HL-60 (cell line): ENCODE measurements around the gene SMIM5.

ENCODE experiments used
- DNase-seq, 2 experiments: peaks; one replicate each; pipeline ENCODE4 v3.0.0-alpha.2; 2010 to 2020; ENCODE audit warnings: low read depth in 1 of 2, low spot score in 1 of 2
- H3K27ac ChIP-seq: fragments of 250-450 bp; sonication (Bioruptor Pico); replicated peaks from 2 replicates; pipeline ENCODE4 v1.5.1; 2020; ENCODE audit warnings: mild to moderate bottlenecking, moderate library complexity
- H3K27me3 ChIP-seq: fragments of 250-450 bp; sonication (Bioruptor Pico); 2 replicates; pipeline ENCODE4 v1.5.1; 2021; ENCODE audit warnings: mild to moderate bottlenecking, moderate library complexity; ENCODE audit not compliant: insufficient read depth, poor library complexity, severe bottlenecking
- H3K4me3 ChIP-seq: replicated peaks from 2 replicates; pipeline ENCODE4 v1.5.1; 2011; ENCODE audit warnings: mild to moderate bottlenecking, control low read depth, low read length; ENCODE audit not compliant: insufficient read depth
- CTCF ChIP-seq: IDR thresholded peaks from one replicate; pipeline ENCODE4 v1.5.1; 2011; ENCODE audit warnings: low read length, control low read depth, inconsistent platforms; ENCODE audit not compliant: insufficient read depth
- GABPA ChIP-seq: IDR thresholded peaks from 2 replicates; pipeline ENCODE4 v1.6.1; 2012; ENCODE audit warnings: low read depth
- POLR2AphosphoS5 ChIP-seq: IDR thresholded peaks from 2 replicates; pipeline ENCODE4 v1.6.1; 2012; ENCODE audit warnings: low read depth
- REST ChIP-seq: IDR thresholded peaks from 2 replicates; pipeline ENCODE4 v1.6.1; 2012; ENCODE audit warnings: low read depth; ENCODE audit not compliant: insufficient replicate concordance
- SPI1 ChIP-seq: IDR thresholded peaks from 2 replicates; pipeline ENCODE4 v1.6.1; 2012; ENCODE audit warnings: low read depth, mild to moderate bottlenecking, borderline replicate concordance

SMIM5 gene

GRCh38 chr17:75615301-75615700 lies 17.9 kb upstream of the SMIM5 start:
- H3K4me3 ChIP-seq = no peak overlapping the region
- no peak overlapping the region for H3K27ac ChIP-seq
- TF ChIP-seq GABPA = no peak
- no peak for TF ChIP-seq REST
- TF ChIP-seq POLR2AphosphoS5 = no peak
- TF ChIP-seq SPI1 = no peak
- no peak for TF ChIP-seq CTCF
- DNase-seq = no peak
- H3K27me3 ChIP-seq = no peaks in the 10 kb centered on the region

- TF ChIP-seq SPI1 = no peak
- no peaks in the 10 kb centered on the region for H3K27me3 ChIP-seq
Observed at GRCh38 chr17:75616521-75617122, 16.6 kb upstream of the SMIM5 start.

GRCh38 chr17:75617218-75617617 lies 16.0 kb upstream of the SMIM5 start:
- H3K4me3 ChIP-seq = no peak overlapping the region
- H3K27ac ChIP-seq = no peak overlapping the region
- no peaks in the 10 kb centered on the region for H3K27me3 ChIP-seq
- no peak for DNase-seq
- no peak for TF ChIP-seq POLR2AphosphoS5
- no peak for TF ChIP-seq REST
- no peak for TF ChIP-seq SPI1
- TF ChIP-seq CTCF = no peak
- no peak for TF ChIP-seq GABPA

More at GRCh38 chr17:75616521-75617122, 16.6 kb upstream of the SMIM5 start:
- DNase-seq = no peak
- Histone ChIP-seq H3K27ac (no peak overlapping the region), H3K4me3 (no peak overlapping the region)

GRCh38 chr17:75617675-75618074 lies 15.6 kb upstream of the SMIM5 start:
- Histone ChIP-seq H3K27me3 (no peaks in the 10 kb centered on the region), H3K4me3 (no peak overlapping the region), H3K27ac (no peak overlapping the region)
- TF ChIP-seq POLR2AphosphoS5 (no peak), CTCF (no peak), SPI1 (no peak), GABPA (no peak), REST (no peak)
- no peak for DNase-seq
